ENCODE results near the gene AKT1. TPM values are rescaled to one million over a fixed set of nuclear protein-coding genes. Genes with fewer than 3 reads are reported as not detected.
A peak's percentile ranks its signal among the peaks of the same experiment; 100 is the strongest.

Gene AKT1
- total and polyA plus RNA-seq, 2 of the 13 experiments (the other 11 are each of a cell fraction or from before 2014, with no cell fraction given) = 96.2 to 116 TPM

GRCh38 chr14:104824353-104824997 lies 28.9 kb upstream of the AKT1 start:
- H3K27ac ChIP-seq (ENCODE audit: extremely low read length, insufficient read depth, low read length) = no peak overlapping the region
- no peak for FAIRE-seq
- no peaks in the 10 kb centered on the region for H3K79me2 ChIP-seq (ENCODE audit: insufficient read depth, low read length)
- BruUV-seq (replicated peaks) = no TSS peak
- no peak overlapping the region for H3K9ac ChIP-seq (ENCODE audit: insufficient read depth, low read depth, low read length)
- in situ Hi-C loops (cut with HindIII; ENCODE audit: extremely low pct_ligation_motif_present, low pct_unique_long_range_greater_than_20kb) (loop anchor here (5.0 to 10.0 kb wide), 2 partner anchors 57 to 170 kb away; no protein-coding TSS in a partner anchor), intact Hi-C loops (cut with micrococcal nuclease; ENCODE audit: unreplicated experiment) (no loop called here)
- no peak for ATAC-seq
- no peak for DNase-seq (ENCODE audit: low spot score)
- H2AFZ ChIP-seq (ENCODE audit: low read length) = no peak overlapping the region
- H3K9me3 ChIP-seq (ENCODE audit: low read length) = no peaks in the 10 kb centered on the region
- no peaks in the 10 kb centered on the region for H4K20me1 ChIP-seq (ENCODE audit: insufficient read depth, low read length)
- 91% methylated on average over 2 of the region's 2 CpGs for whole genome bisulfite sequencing (ENCODE audit: low lambda C conversion rate)
- TF ChIP-seq ZNF207 (IDR thresholded peaks at IDR 0.05; ENCODE audit: borderline replicate concordance) (0 out of 2 replicates have a peak, but pooled peaks have one; percentile 21), SNAPC2 (CRISPR knock-in tag; IDR thresholded peaks at IDR 0.05) (no peak)
- ChIA-PET CTCF (ENCODE audit: low intra/inter-chr PET ratio, low total read pairs) (no interaction called here), POLR2A (no interaction called here)
- no peaks in the 10 kb centered on the region; a peak in 1 of 5 replicates for H3K27me3 ChIP-seq (ENCODE audit: control insufficient read depth in 1 of 2, insufficient read depth in 2 of 2, low read length in 2 of 2)
- no peak overlapping the region for H3K4me2 ChIP-seq (ENCODE audit: low read depth, low read length)
- no peak overlapping the region for H3K4me3 ChIP-seq (replicated peaks in 1 of 3; ENCODE audit: insufficient read depth in 1 of 3, low read depth in 2 of 3, low read length in 3 of 3)
- H3K36me3 ChIP-seq (replicated peaks in 1 of 2; ENCODE audit: control insufficient read depth in 1 of 2, insufficient read depth in 2 of 2, low read length in 2 of 2) = no peaks in the 10 kb centered on the region
- H3K4me1 ChIP-seq (ENCODE audit: insufficient read depth, low read length) = peaks cover 44% of the 10 kb centered on the region

DNA sequence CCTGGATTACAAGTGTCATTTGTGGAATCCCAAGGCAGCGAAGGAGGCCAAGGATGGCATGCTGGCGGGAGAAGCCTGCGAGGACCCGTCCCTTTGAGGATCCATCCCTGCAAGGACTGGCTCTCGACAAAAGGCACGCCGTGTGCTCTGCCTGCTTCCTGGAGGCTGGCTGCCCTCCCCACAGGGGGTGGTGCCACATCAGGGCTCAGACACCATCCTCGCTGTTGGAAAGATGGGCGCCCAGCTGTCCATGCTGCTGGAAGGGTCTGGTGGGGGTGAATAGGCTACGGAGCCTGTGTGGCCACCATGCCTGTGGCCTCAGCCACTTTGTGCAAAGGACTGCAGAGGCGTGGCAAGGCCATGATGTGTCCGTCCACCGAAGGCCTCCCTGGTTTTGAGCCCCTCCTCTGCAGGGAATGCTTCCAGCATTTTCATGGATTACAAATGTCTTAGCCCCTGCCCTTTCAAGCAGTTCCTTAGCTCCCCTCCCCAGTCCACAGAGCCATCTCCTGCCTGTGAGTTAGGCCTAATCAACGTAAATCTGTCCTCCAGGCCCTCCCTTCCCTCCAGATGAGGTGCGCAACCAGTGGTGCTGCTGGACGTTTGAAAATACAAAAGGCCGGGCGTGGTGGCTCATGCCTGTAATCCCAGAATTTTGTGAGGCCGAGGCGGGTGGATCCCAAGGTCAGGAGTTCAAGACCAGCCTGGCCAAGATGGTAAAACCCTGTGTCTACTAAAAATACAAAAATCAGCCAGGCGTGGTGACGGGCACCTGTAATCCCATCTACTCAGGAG lies 27.5 kb upstream of the AKT1 start:
- intact Hi-C loops (cut with micrococcal nuclease; ENCODE audit: unreplicated experiment) = no loop called here
- WGBS (ENCODE audit: low lambda C conversion rate) = 85% methylated on average over 20 of the region's 22 CpGs
- no peaks in the 10 kb centered on the region for H3K9me3 ChIP-seq (ENCODE audit: low read length)
- H3K79me2 ChIP-seq (ENCODE audit: insufficient read depth, low read length) = no peaks in the 10 kb centered on the region
- TF ChIP-seq ZNF678 (CRISPR knock-in tag; IDR thresholded peaks at IDR 0.05) (no peak), NR1H2 (CRISPR knock-in tag; IDR thresholded peaks at IDR 0.05; ENCODE audit: borderline replicate concordance, low read depth) (no peak)
- no peak overlapping the region for H3K27ac ChIP-seq (ENCODE audit: extremely low read length, insufficient read depth, low read length)
- H3K9ac ChIP-seq (ENCODE audit: insufficient read depth, low read depth, low read length) = no peak overlapping the region
- in situ Hi-C loops (cut with HindIII; ENCODE audit: extremely low pct_ligation_motif_present, low pct_unique_long_range_greater_than_20kb) = loop anchor here (5.0 to 10.0 kb wide), 2 partner anchors 56 to 168 kb away; no protein-coding TSS in a partner anchor
- H4K20me1 ChIP-seq (ENCODE audit: insufficient read depth, low read length) = no peaks in the 10 kb centered on the region
- H3K4me2 ChIP-seq (ENCODE audit: low read depth, low read length) = no peak overlapping the region
- FAIRE-seq (no peak), DNase-seq (ENCODE audit: low spot score) (no peak), ATAC-seq (no peak)
- no peaks in the 10 kb centered on the region; a peak in 1 of 5 replicates for H3K36me3 ChIP-seq (replicated peaks in 1 of 2; ENCODE audit: control insufficient read depth in 1 of 2, insufficient read depth in 2 of 2, low read length in 2 of 2)
- CTCF ChIA-PET (ENCODE audit: low intra/inter-chr PET ratio, low total read pairs) = no interaction called here
- POLR2A ChIA-PET = interaction anchor here (1.1 to 3.1 kb wide), 3 partner anchors 22 to 56 kb away, joined by 3 to 59 read pairs (median 8); partner anchors contain the start of gene ZBTB42
- H3K4me3 ChIP-seq (replicated peaks in 1 of 3; ENCODE audit: insufficient read depth in 1 of 3, low read depth in 2 of 3, low read length in 3 of 3) = no peak overlapping the region
- peaks cover 33% of the 10 kb centered on the region for H3K4me1 ChIP-seq (ENCODE audit: insufficient read depth, low read length)
- no peak overlapping the region for H2AFZ ChIP-seq (ENCODE audit: low read length)
- no peaks in the 10 kb centered on the region; a peak in 1 of 5 replicates for H3K27me3 ChIP-seq (ENCODE audit: control insufficient read depth in 1 of 2, insufficient read depth in 2 of 2, low read length in 2 of 2)
- BruUV-seq (replicated peaks) = no TSS peak
